HG03025 (cell line): ENCODE measurements around the gene ADARB2.

Source experiments
- ATAC-seq: cut with Tn5 transposase; IDR thresholded peaks from one replicate; pipeline ENCODE4 v1.9.1; 2021; ENCODE audit warnings: mild to moderate bottlenecking, moderate library complexity; ENCODE audit not compliant: unreplicated experiment, low FRiP score

ADARB2 gene

GRCh38 chr10:1576467-1577372 lies 160.6 kb downstream of the ADARB2 start:
- no peak for ATAC-seq

- no peak for ATAC-seq
Observed at GRCh38 chr10:1575481-1576244, 161.7 kb downstream of the ADARB2 start.

GRCh38 chr10:1574719-1575118 lies 162.6 kb downstream of the ADARB2 start:
- no peak for ATAC-seq

- no peak for ATAC-seq
Observed at GRCh38 chr10:1573981-1574380, 163.3 kb downstream of the ADARB2 start.

- ATAC-seq, result no peak
Observed at GRCh38 chr10:1573334-1573969, 163.9 kb downstream of the ADARB2 start.

GRCh38 chr10:1572519-1573333 lies 164.6 kb downstream of the ADARB2 start:
- no peak for ATAC-seq

- ATAC-seq, result no peak
Observed at GRCh38 chr10:1571587-1572237, 165.6 kb downstream of the ADARB2 start.

- ATAC-seq, result no peak
Observed at GRCh38 chr10:1570416-1571051, 166.8 kb downstream of the ADARB2 start.

- ATAC-seq, result no peak
Observed at GRCh38 chr10:1569208-1569607, 168.1 kb downstream of the ADARB2 start.

- no peak for ATAC-seq
Observed at GRCh38 chr10:1567742-1568495, 169.4 kb downstream of the ADARB2 start.

GRCh38 chr10:1567152-1567551 lies 170.2 kb downstream of the ADARB2 start:
- ATAC-seq, result no peak

GRCh38 chr10:1564791-1565190 lies 172.5 kb downstream of the ADARB2 start:
- ATAC-seq, result no peak

- ATAC-seq, result no peak
Observed at GRCh38 chr10:1563028-1563427, 174.3 kb downstream of the ADARB2 start.

GRCh38 chr10:1561731-1562337 lies 175.5 kb downstream of the ADARB2 start:
- ATAC-seq, result no peak

GRCh38 chr10:1560535-1561192 lies 176.7 kb downstream of the ADARB2 start:
- ATAC-seq, result no peak

GRCh38 chr10:1559761-1560160 lies 177.6 kb downstream of the ADARB2 start:
- ATAC-seq, result no peak

GRCh38 chr10:1559311-1559710 lies 178.0 kb downstream of the ADARB2 start:
- ATAC-seq, result no peak

- no peak for ATAC-seq
Observed at GRCh38 chr10:1558906-1559305, 178.4 kb downstream of the ADARB2 start.
